Measurements from ENCODE around the gene GAK. TPM values are rescaled to one million over a fixed set of nuclear protein-coding genes. Genes with fewer than 3 reads are reported as not detected.

GAK gene
- total and polyA plus RNA-seq, 7 donors: 40.8 to 494 (median 124) TPM

GRCh38 chr4:970854-971520 is 38.9 kb upstream of the GAK start:
- Histone ChIP-seq H3K27me3 (peaks cover 0 to 17% (median 16%) of the 10 kb centered on the region in 3 donors), H3K4me3 (no peak overlapping the region), H3K27ac (no peak overlapping the region), H3K4me1 (peaks cover 0 to 40% (median 36%) of the 10 kb centered on the region in 4 donors), H3K9me3 (no peaks in the 10 kb centered on the region), H3K36me3 (peaks cover 0 to 5% (median 0%) of the 10 kb centered on the region in 4 donors)
- DNase-seq: no peak
- intact Hi-C loops (cut with DNase I): no loop called here
- 23 to 66% methylated on average over 17 of the region's 17 CpGs for WGBS, 2 donors
- TF ChIP-seq, protein P1, sequence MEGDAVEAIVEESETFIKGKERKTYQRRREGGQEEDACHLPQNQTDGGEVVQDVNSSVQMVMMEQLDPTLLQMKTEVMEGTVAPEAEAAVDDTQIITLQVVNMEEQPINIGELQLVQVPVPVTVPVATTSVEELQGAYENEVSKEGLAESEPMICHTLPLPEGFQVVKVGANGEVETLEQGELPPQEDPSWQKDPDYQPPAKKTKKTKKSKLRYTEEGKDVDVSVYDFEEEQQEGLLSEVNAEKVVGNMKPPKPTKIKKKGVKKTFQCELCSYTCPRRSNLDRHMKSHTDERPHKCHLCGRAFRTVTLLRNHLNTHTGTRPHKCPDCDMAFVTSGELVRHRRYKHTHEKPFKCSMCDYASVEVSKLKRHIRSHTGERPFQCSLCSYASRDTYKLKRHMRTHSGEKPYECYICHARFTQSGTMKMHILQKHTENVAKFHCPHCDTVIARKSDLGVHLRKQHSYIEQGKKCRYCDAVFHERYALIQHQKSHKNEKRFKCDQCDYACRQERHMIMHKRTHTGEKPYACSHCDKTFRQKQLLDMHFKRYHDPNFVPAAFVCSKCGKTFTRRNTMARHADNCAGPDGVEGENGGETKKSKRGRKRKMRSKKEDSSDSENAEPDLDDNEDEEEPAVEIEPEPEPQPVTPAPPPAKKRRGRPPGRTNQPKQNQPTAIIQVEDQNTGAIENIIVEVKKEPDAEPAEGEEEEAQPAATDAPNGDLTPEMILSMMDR (IDR thresholded peaks at IDR 0.05): no peak
- no peak for TF ChIP-seq POLR2AphosphoS5 (IDR thresholded peaks at IDR 0.05)
- TF ChIP-seq POLR2A (IDR thresholded peaks at IDR 0.05): no peak
- TF ChIP-seq EP300 (IDR thresholded peaks at IDR 0.05): no peak

GRCh38 chr4:970046-970745 is 38.1 kb upstream of the GAK start:
- H3K4me3 ChIP-seq: no peak overlapping the region
- no peak for TF ChIP-seq POLR2AphosphoS5 (IDR thresholded peaks at IDR 0.05)
- TF ChIP-seq POLR2A (IDR thresholded peaks at IDR 0.05): no peak
- no peak for TF ChIP-seq EP300 (IDR thresholded peaks at IDR 0.05)
- TF ChIP-seq, protein P1 (IDR thresholded peaks at IDR 0.05): no peak

GRCh38 chr4:968621-969394 is 36.7 kb upstream of the GAK start:
- H3K27me3 ChIP-seq: peaks cover 0 to 17% (median 16%) of the 10 kb centered on the region in 3 donors

More at GRCh38 chr4:970046-970745, 38.1 kb upstream of the GAK start:
- Histone ChIP-seq H3K27ac (no peak overlapping the region), H3K36me3 (peaks cover 0 to 11% (median 0%) of the 10 kb centered on the region in 4 donors), H3K4me1 (peaks cover 0 to 40% (median 36%) of the 10 kb centered on the region in 4 donors), H3K9me3 (no peaks in the 10 kb centered on the region), H3K27me3 (peaks cover 0 to 17% (median 16%) of the 10 kb centered on the region in 3 donors)
- 70 to 84% methylated on average over 25 of the region's 25 CpGs for WGBS, 2 donors
- intact Hi-C loops (cut with DNase I): no loop called here
- no peak for DNase-seq

GRCh38 chr4:968221-968620 is 36.1 kb upstream of the GAK start:
- H3K27ac ChIP-seq: no peak overlapping the region
- TF ChIP-seq EP300 (IDR thresholded peaks at IDR 0.05) (no peak), POLR2AphosphoS5 (IDR thresholded peaks at IDR 0.05) (no peak), POLR2A (IDR thresholded peaks at IDR 0.05) (no peak)
- TF ChIP-seq, protein P1 (IDR thresholded peaks at IDR 0.05): no peak
- 52 to 78% methylated on average over 24 of the region's 24 CpGs for WGBS, 2 donors
- H3K27me3 ChIP-seq: peaks cover 0 to 17% (median 16%) of the 10 kb centered on the region in 3 donors
- H3K4me3 ChIP-seq: no peak overlapping the region
- no peak for DNase-seq
- H3K36me3 ChIP-seq: peaks cover 0 to 11% (median 0%) of the 10 kb centered on the region in 4 donors
- intact Hi-C loops (cut with DNase I): no loop called here
- H3K9me3 ChIP-seq: no peaks in the 10 kb centered on the region
- peaks cover 0 to 33% (median 30%) of the 10 kb centered on the region in 4 donors for H3K4me1 ChIP-seq

More at GRCh38 chr4:968621-969394, 36.7 kb upstream of the GAK start:
- H3K4me1 ChIP-seq: peaks cover 0 to 36% (median 32%) of the 10 kb centered on the region in 4 donors
- H3K9me3 ChIP-seq: no peaks in the 10 kb centered on the region
- intact Hi-C loops (cut with DNase I): no loop called here
- 78 to 79% methylated on average over 23 of the region's 23 CpGs for WGBS, 2 donors
- DNase-seq: no peak
- no peak for TF ChIP-seq POLR2AphosphoS5 (IDR thresholded peaks at IDR 0.05)
- TF ChIP-seq, protein P1 (IDR thresholded peaks at IDR 0.05): no peak
- no peak for TF ChIP-seq EP300 (IDR thresholded peaks at IDR 0.05)
- TF ChIP-seq POLR2A (IDR thresholded peaks at IDR 0.05): no peak
- no peak overlapping the region for H3K4me3 ChIP-seq
- H3K27ac ChIP-seq: no peak overlapping the region
- peaks cover 0 to 11% (median 0%) of the 10 kb centered on the region in 4 donors for H3K36me3 ChIP-seq
